Panc1 (cell line): Measurements from ENCODE around the gene CUL5. TPM values are rescaled to one million over a fixed set of nuclear protein-coding genes. Genes with fewer than 3 reads are reported as not detected.

Source experiments
- ATAC-seq: fragments of 200-7000 bp; cut with Tn5 transposase; 2 replicates; pipeline ENCODE4 v1.9.1; 2020; ENCODE audit warnings: mild to moderate bottlenecking, moderate library complexity
- BruUV-seq: library from RNA; stranded (reverse); fragments of 400-500 nt; replicated peaks from 2 replicates; lab custom pipeline; 2021; lab: Mats Ljungman, UMichigan
- CTCF ChIA-PET: fragments of 300-600 bp; sonication (Branson Sonifier 250); formaldehyde crosslinking; loops from one replicate; lab custom pipeline; 2022; ENCODE audit warnings: antibody characterized with exemption; lab: Charles Lee
- POLR2A ChIA-PET: fragments of 300-600 bp; sonication (Branson Sonifier 250); formaldehyde crosslinking; loops from one replicate; lab custom pipeline; 2022; ENCODE audit warnings: antibody characterized with exemption; lab: Charles Lee
- DNase-seq: peaks from one replicate; pipeline ENCODE4 v3.0.0-alpha.2; 2010; ENCODE audit warnings: low read depth, low spot score
- H3K27ac ChIP-seq: 2 replicates; pipeline ENCODE4 v1.5.1; 2011; ENCODE audit warnings: mild to moderate bottlenecking, low read length, inconsistent platforms
- H3K27me3 ChIP-seq: fragments of 200-500 bp; sonication (Bioruptor generic); 2 replicates; pipeline ENCODE4 v1.6.0; 2014; ENCODE audit warnings: low read length, inconsistent platforms; ENCODE audit not compliant: control insufficient read depth, insufficient read depth
- H3K36me3 ChIP-seq: fragments of 200-500 bp; sonication (Bioruptor generic); 2 replicates; pipeline ENCODE4 v1.5.1; 2014; ENCODE audit warnings: inconsistent platforms, mild to moderate bottlenecking, low read length, moderate library complexity; ENCODE audit not compliant: control insufficient read depth, insufficient read depth
- H3K4me1 ChIP-seq: 2 replicates; pipeline ENCODE4 v1.5.1; 2011; ENCODE audit warnings: inconsistent platforms, mild to moderate bottlenecking, low read length, moderate library complexity; ENCODE audit not compliant: control insufficient read depth, insufficient read depth
- H3K4me3 ChIP-seq, 2 experiments: 2 replicates each; pipeline ENCODE4 v1.5.1; 2011 to 2012; ENCODE audit warnings: low read depth in 2 of 2, low read length in 2 of 2, mild to moderate bottlenecking in 2 of 2, inconsistent platforms in 1 of 2, moderate library complexity in 1 of 2
- H3K9me3 ChIP-seq: fragments of 200-500 bp; sonication (Bioruptor generic); 2 replicates; pipeline ENCODE4 v1.5.1; 2014; ENCODE audit warnings: low read depth, mild to moderate bottlenecking, inconsistent platforms, low read length, moderate library complexity; ENCODE audit not compliant: control insufficient read depth, insufficient read depth
- POLR2AphosphoS5 ChIP-seq: IDR thresholded peaks from 2 replicates; pipeline ENCODE4 v1.6.1; 2012; ENCODE audit warnings: mild to moderate bottlenecking, low read depth, low read length, moderate library complexity
- SIN3A ChIP-seq: IDR thresholded peaks from 2 replicates; pipeline ENCODE4 v1.6.1; 2012; ENCODE audit warnings: low read depth, mild to moderate bottlenecking, low read length, moderate library complexity, borderline replicate concordance; ENCODE audit not compliant: insufficient read depth
- TCF7L2 ChIP-seq: IDR thresholded peaks from 2 replicates; pipeline ENCODE4 v1.6.1; 2011; ENCODE audit warnings: mild to moderate bottlenecking, low read depth, low read length, inconsistent platforms
- in situ Hi-C: cut with HindIII; loops from 2 replicates; pipeline ENCODE4 v1.10.0; 2016; ENCODE audit warnings: low sequenced_read_pairs, low pct_unique_long_range_greater_than_20kb
- intact Hi-C: fragments of 100-400 bp; cut with micrococcal nuclease; formaldehyde crosslinking; loops from one replicate; pipeline ENCODE4 v1.10.0; 2022; ENCODE audit not compliant: unreplicated experiment
- total RNA-seq: library from RNA; stranded (reverse); gene quantifications from one replicate; pipeline ENCODE4 v1.2.1, GENCODE V29; 2021; ENCODE audit not compliant: unreplicated experiment
- TF ChIP-seq, protein P1 (sequence below), 2 experiments: IDR thresholded peaks; 2 replicates each; pipeline ENCODE4 v1.6.1; 2011 to 2012; ENCODE audit warnings: low read depth in 2 of 2, control low read depth in 1 of 2, low read length in 1 of 2, mild to moderate bottlenecking in 1 of 2, moderate library complexity in 1 of 2; ENCODE audit not compliant: insufficient read depth in 1 of 2
- TF ChIP-seq, protein P2 (sequence below): fragments of 450-650 bp; IDR thresholded peaks from 2 replicates; pipeline ENCODE4 v1.5.1; 2017; ENCODE audit warnings: mild to moderate bottlenecking

The CUL5 gene
- total RNA-seq, 1 experiment from 2014 or later: 56.5 TPM

DNA sequence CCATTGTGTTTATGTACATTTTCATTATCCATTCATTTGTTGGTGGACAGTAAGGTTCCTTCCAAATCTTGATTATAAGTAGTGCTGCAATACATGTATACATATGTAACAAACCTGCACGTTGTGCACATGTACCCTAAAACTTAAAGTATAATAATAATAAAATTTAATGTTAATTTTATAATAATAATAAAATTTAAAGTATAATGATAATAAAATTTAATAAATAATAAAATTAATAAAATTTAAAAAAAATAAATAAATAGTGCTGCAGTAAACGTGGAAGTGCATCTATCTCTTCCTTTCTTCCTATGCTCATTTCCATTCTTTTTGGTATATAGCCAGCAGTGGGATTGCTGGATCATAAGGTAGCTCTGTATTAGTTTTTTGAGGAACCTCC, 54.7 kb downstream of the CUL5 start:
- intact Hi-C loops: no loop called here
- CTCF ChIA-PET: no interaction called here
- 0 out of 2 replicates have a peak, but pooled peaks cover 2% of the 10 kb centered on the region for H3K36me3 ChIP-seq

DNA sequence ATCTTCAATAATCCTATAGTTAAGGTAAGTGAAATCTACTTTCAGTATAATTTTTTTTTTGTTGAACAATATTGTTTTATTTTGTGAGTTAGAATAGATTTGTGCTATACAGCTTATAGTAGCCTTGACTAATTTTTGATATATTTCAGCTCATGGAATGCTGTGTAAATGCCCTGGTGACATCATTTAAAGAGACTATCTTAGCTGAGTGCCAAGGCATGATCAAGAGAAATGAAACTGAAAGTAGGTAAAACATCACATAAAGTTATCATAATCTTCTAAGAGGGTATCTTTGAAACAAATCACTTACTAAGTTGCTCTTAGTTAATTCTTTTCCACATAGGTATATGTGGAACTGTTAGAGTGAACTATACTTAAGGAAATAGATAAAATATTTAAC, 61.2 kb downstream of the CUL5 start:
- ChIA-PET POLR2A (no interaction called here), CTCF (no interaction called here)
- no peak for ATAC-seq
- no peaks in the 10 kb centered on the region for H3K4me1 ChIP-seq
- no peak for TF ChIP-seq SIN3A
- TF ChIP-seq, protein P1, sequence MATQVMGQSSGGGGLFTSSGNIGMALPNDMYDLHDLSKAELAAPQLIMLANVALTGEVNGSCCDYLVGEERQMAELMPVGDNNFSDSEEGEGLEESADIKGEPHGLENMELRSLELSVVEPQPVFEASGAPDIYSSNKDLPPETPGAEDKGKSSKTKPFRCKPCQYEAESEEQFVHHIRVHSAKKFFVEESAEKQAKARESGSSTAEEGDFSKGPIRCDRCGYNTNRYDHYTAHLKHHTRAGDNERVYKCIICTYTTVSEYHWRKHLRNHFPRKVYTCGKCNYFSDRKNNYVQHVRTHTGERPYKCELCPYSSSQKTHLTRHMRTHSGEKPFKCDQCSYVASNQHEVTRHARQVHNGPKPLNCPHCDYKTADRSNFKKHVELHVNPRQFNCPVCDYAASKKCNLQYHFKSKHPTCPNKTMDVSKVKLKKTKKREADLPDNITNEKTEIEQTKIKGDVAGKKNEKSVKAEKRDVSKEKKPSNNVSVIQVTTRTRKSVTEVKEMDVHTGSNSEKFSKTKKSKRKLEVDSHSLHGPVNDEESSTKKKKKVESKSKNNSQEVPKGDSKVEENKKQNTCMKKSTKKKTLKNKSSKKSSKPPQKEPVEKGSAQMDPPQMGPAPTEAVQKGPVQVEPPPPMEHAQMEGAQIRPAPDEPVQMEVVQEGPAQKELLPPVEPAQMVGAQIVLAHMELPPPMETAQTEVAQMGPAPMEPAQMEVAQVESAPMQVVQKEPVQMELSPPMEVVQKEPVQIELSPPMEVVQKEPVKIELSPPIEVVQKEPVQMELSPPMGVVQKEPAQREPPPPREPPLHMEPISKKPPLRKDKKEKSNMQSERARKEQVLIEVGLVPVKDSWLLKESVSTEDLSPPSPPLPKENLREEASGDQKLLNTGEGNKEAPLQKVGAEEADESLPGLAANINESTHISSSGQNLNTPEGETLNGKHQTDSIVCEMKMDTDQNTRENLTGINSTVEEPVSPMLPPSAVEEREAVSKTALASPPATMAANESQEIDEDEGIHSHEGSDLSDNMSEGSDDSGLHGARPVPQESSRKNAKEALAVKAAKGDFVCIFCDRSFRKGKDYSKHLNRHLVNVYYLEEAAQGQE (IDR thresholded peaks at IDR 0.05; ENCODE audit: insufficient read depth in 1 of 2, low read depth in 2 of 2, low read length in 1 of 2): no peak
- TF ChIP-seq POLR2AphosphoS5: no peak
- TF ChIP-seq, protein P2, sequence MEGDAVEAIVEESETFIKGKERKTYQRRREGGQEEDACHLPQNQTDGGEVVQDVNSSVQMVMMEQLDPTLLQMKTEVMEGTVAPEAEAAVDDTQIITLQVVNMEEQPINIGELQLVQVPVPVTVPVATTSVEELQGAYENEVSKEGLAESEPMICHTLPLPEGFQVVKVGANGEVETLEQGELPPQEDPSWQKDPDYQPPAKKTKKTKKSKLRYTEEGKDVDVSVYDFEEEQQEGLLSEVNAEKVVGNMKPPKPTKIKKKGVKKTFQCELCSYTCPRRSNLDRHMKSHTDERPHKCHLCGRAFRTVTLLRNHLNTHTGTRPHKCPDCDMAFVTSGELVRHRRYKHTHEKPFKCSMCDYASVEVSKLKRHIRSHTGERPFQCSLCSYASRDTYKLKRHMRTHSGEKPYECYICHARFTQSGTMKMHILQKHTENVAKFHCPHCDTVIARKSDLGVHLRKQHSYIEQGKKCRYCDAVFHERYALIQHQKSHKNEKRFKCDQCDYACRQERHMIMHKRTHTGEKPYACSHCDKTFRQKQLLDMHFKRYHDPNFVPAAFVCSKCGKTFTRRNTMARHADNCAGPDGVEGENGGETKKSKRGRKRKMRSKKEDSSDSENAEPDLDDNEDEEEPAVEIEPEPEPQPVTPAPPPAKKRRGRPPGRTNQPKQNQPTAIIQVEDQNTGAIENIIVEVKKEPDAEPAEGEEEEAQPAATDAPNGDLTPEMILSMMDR: no peak
- no peak for TF ChIP-seq TCF7L2
- H3K27me3 ChIP-seq: no peaks in the 10 kb centered on the region
- no peak overlapping the region for H3K4me3 ChIP-seq
- H3K27ac ChIP-seq: no peak overlapping the region
- no peaks in the 10 kb centered on the region for H3K9me3 ChIP-seq
- H3K36me3 ChIP-seq: no peaks in the 10 kb centered on the region; the same call in none of the 2 replicates
- BruUV-seq: no TSS peak
- intact Hi-C loops: no loop called here
- DNase-seq: no peak
- in situ Hi-C loops: no loop called here

More for the DNA sequence above, 54.7 kb downstream of the CUL5 start:
- H3K4me1 ChIP-seq: no peaks in the 10 kb centered on the region
- POLR2A ChIA-PET: interaction anchor here (0.6 kb wide), 1 partner anchor 128 kb away, joined by 5 read pairs; no protein-coding TSS in a partner anchor
- H3K9me3 ChIP-seq: no peaks in the 10 kb centered on the region
- no peak overlapping the region for H3K27ac ChIP-seq
- BruUV-seq: no TSS peak
- DNase-seq: no peak
- H3K4me3 ChIP-seq: no peak overlapping the region
- TF ChIP-seq, protein P2: no peak
- TF ChIP-seq SIN3A: no peak
- TF ChIP-seq, protein P1 (IDR thresholded peaks at IDR 0.05; ENCODE audit: insufficient read depth in 1 of 2, low read depth in 2 of 2, low read length in 1 of 2): no peak
- in situ Hi-C loops: no loop called here
- ATAC-seq: no peak
- no peaks in the 10 kb centered on the region for H3K27me3 ChIP-seq
